Measurements from ENCODE around the gene ST6GAL1. TPM values are rescaled to one million over a fixed set of nuclear protein-coding genes. Genes with fewer than 3 reads are reported as not detected.
A peak's percentile ranks its signal among the peaks of the same experiment; 100 is the strongest.
"Not testable (repeated sequence)": the region's sequence is repeated elsewhere in the genome, so short reads cannot be mapped to it uniquely, and the experiment has no call there.

Gene ST6GAL1
- total RNA-seq, 2 experiments from 2014 or later, result 99.1 to 109 TPM

DNA sequence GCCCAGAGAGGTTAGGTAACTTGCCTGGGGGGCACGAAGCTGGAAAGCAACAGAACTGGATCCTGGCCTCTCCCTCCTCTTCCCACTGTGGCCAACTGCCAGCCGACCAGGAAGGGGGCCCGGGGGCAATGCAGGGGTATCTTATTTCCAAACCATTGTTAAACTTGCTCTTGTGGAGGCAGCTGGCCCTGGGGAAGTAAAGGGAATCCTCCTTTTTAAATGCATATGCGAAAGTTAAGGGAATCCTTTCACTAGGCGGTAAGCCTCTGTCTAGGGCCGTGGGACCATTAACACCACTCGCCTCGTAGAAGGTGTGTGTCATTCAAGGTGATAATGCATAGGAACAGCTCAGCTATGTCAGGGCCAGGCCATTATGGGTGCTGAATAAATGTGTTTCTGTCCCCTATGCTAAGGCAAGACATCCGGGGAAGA, 68.6 kb downstream of the ST6GAL1 start:
- peaks cover 5% of the 10 kb centered on the region for H3K9me3 Mint-ChIP-seq (ENCODE audit: insufficient read depth)
- ATAC-seq (no peak), DNase-seq (no peak)
- H3K4me1 Mint-ChIP-seq (ENCODE audit: low read depth), result peaks cover 43% of the 10 kb centered on the region
- peaks cover 43% of the 10 kb centered on the region for H3K36me3 Mint-ChIP-seq (ENCODE audit: low read depth)
- POLR2A ChIA-PET, result interaction anchor here (0.7 to 3.8 kb wide), 2 partner anchors 18 to 28 kb away, joined by 7 to 26 read pairs; no protein-coding TSS in a partner anchor
- H3K27ac Mint-ChIP-seq, result no peak overlapping the region
- H3K4me3 Mint-ChIP-seq, result no peak overlapping the region
- H3K27me3 Mint-ChIP-seq (ENCODE audit: low read depth), result no peaks in the 10 kb centered on the region
- CTCF ChIA-PET, result interaction anchor here (0.9 to 1.3 kb wide), 2 partner anchors 140 to 166 kb away, joined by 4 to 5 read pairs; partner anchors contain the start of gene RPL39L

DNA sequence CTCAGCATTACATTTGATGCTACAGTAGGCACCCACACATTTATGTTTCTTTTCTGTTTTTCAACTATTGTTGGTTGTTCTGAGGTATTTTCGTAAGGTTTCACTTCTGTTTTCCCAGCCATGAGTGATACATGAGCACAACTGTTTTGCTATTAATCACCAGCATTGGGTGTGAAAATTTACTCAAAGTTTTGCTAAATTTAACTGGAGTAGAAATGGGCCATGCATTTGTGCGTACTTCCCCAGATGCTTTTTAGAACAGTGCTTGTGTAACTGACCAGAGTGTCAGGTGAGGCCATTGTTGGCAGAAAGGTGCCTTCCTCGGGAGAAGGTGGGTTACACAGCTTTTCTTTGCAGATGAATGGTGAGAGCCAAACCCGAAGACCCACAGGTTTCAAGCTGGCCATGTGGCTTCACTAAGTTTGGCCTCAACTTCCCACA, 70.4 kb downstream of the ST6GAL1 start:
- Mint-ChIP-seq H3K27ac (peak overlapping the region; percentile 73), H3K4me3 (no peak overlapping the region), H3K27me3 (ENCODE audit: low read depth) (no peaks in the 10 kb centered on the region), H3K9me3 (ENCODE audit: insufficient read depth) (peaks cover 19% of the 10 kb centered on the region), H3K36me3 (ENCODE audit: low read depth) (peaks cover 53% of the 10 kb centered on the region), H3K4me1 (ENCODE audit: low read depth) (peaks cover 57% of the 10 kb centered on the region)
- CTCF ChIA-PET, result interaction anchor here (1.4 kb wide), 1 partner anchor 139 kb away, joined by 6 read pairs; the partner anchor contains the start of gene RPL39L
- POLR2A ChIA-PET, result interaction anchor here (3.8 kb wide), 1 partner anchor 26 kb away, joined by 26 read pairs; no protein-coding TSS in a partner anchor
- DNase-seq (no peak), ATAC-seq (peak; percentile 65)

DNA sequence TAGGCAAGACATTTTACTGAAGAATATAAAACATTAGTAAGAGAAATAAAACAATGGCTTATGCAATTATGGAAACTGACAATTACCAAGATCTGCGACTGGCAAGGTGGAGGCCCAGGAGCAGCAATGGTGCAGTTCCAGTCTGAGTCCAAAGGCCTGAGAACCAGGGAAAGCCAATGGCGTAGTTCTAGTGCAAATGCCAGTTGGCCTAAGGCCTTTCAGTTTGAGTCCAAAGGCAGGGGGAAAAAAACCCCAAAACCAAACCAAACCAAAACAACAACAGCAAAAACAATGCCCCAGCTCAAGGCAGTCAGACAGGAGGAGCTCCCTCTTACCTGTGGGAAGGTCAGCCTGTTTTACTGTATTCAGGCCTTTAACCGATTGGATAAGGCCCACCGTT, 72.6 kb downstream of the ST6GAL1 start:
- H3K4me1 Mint-ChIP-seq (ENCODE audit: low read depth), result peaks cover 73% of the 10 kb centered on the region
- H3K27ac Mint-ChIP-seq, result no peak overlapping the region
- no peaks in the 10 kb centered on the region for H3K27me3 Mint-ChIP-seq (ENCODE audit: low read depth)
- H3K9me3 Mint-ChIP-seq (ENCODE audit: insufficient read depth), result peaks cover 20% of the 10 kb centered on the region
- ChIA-PET POLR2A (no interaction called here), CTCF (interaction anchor here (1.2 to 1.6 kb wide), 3 partner anchors 17 to 29 kb away, joined by 3 to 6 read pairs (median 3); no protein-coding TSS in a partner anchor)
- H3K36me3 Mint-ChIP-seq (ENCODE audit: low read depth), result peaks cover 69% of the 10 kb centered on the region
- no peak for DNase-seq
- no peak for ATAC-seq
- no peak overlapping the region for H3K4me3 Mint-ChIP-seq

DNA sequence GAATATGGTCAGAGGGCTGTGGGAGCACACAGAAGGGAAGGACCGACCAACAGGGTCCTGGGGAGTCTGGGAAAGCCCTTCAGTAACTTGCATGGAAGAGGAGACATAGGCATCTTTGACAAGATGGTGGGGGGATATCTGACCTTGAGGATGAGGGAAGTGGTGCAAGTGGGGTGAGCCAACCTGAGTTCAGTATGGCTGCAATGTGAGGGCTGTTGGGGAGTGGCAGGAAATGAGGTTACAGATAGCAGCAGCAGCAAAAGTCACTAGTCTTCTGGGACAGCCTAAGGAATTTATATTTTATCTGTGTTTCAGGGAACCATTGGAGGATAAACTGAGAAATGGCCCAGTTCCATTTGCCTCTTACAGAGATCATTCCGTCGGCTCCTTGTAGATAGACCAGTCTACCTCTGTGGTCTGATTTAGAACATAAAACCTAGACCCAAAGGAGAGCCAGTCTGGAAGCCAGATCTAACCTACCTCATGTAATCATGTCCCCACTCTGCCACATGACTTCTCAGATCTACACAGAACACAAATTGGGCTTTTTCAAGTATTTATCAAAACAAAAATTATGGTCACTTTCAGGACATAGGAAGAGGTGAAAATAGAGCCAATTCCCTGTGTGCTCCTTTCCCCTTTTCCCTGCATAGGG, 75.6 kb downstream of the ST6GAL1 start:
- peak; percentile 69 for ATAC-seq
- H3K4me1 Mint-ChIP-seq (ENCODE audit: low read depth), result peaks cover 69% of the 10 kb centered on the region
- ChIA-PET POLR2A (interaction anchor here (1.5 kb wide), 1 partner anchor 22 kb away, joined by 8 read pairs; no protein-coding TSS in a partner anchor), CTCF (interaction anchor here (1.0 to 2.3 kb wide), 4 partner anchors 12 to 107 kb away, joined by 3 to 14 read pairs (median 4); no protein-coding TSS in a partner anchor)
- peak overlapping the region; percentile 88 for H3K27ac Mint-ChIP-seq
- peaks cover 20% of the 10 kb centered on the region for H3K9me3 Mint-ChIP-seq (ENCODE audit: insufficient read depth)
- peak; percentile 61 for DNase-seq
- no peaks in the 10 kb centered on the region for H3K27me3 Mint-ChIP-seq (ENCODE audit: low read depth)
- peaks cover 67% of the 10 kb centered on the region for H3K36me3 Mint-ChIP-seq (ENCODE audit: low read depth)
- H3K4me3 Mint-ChIP-seq, result peak overlapping the region; percentile 30

DNA sequence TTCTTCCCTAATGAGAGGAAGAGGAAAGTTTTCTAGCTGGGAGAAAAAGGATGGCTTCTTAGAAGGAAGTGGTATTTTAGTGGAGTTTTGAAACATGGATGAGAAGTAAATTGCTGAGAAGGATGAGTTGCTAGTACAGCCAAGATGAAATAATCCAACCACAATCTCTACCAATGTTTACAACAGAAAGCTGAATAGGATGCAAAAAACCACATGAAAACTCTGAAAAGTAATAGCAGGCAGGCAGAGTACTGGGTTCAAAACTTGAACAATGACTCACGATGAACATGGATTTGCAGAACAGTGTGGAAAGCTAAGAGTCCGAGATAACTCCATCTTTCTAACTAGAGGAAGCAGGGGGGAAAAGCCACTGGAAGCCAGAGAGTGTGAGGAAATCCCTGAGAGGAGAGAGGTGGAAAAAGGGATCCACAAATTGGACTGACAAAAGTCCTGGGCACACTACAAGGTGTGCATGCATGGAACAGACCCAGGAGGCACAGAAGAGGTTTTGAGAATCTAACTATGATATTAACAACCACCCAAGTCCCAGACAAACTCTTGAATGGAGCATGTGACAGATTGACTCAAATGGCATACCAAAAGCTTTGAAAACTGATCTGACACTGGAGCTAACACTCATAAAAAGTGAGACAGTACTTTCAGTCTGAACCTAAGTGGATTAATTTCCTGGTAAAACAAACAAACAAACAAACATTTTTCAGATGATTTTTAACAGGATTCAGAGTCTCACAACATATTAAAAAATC, 76.7 kb downstream of the ST6GAL1 start:
- H3K27ac Mint-ChIP-seq, result peak overlapping the region; percentile 57
- ATAC-seq (peak; percentile 50), DNase-seq (no peak)
- POLR2A ChIA-PET, result interaction anchor here (0.6 to 1.5 kb wide), 5 partner anchors 18 to 76 kb away, joined by 3 to 8 read pairs (median 4); partner anchors contain the start of gene ST6GAL1
- H3K27me3 Mint-ChIP-seq (ENCODE audit: low read depth), result no peaks in the 10 kb centered on the region
- peaks cover 20% of the 10 kb centered on the region for H3K9me3 Mint-ChIP-seq (ENCODE audit: insufficient read depth)
- H3K4me3 Mint-ChIP-seq, result peak overlapping the region; percentile 2
- CTCF ChIA-PET, result interaction anchor here (1.0 to 1.3 kb wide), 4 partner anchors 13 to 157 kb away, joined by 3 to 6 read pairs (median 3); no protein-coding TSS in a partner anchor
- H3K36me3 Mint-ChIP-seq (ENCODE audit: low read depth), result peaks cover 66% of the 10 kb centered on the region
- peaks cover 70% of the 10 kb centered on the region for H3K4me1 Mint-ChIP-seq (ENCODE audit: low read depth)

DNA sequence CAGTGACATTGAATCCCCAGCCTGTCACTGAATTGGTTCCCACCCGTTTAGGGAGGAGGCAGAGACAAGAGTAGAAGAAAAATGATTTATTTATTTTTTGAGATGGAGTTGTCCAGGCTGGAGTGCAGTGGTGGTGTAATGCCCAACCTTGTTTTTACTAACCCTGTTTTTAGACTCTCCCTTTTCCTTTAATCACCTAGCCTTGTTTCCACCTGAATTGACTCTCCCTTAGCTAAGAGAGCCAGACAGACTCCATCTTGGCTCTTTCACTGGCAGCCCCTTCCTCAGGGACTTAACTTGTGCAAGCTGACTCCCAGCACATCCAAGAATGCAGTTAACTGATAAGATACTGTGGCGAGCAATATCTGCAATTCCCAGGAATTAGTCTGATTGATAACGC, 80.1 kb downstream of the ST6GAL1 start:
- DNase-seq; H3K27me3 Mint-ChIP-seq (ENCODE audit: low read depth); CTCF ChIA-PET; H3K4me3 Mint-ChIP-seq; ATAC-seq; POLR2A ChIA-PET; H3K9me3 Mint-ChIP-seq (ENCODE audit: insufficient read depth); H3K27ac Mint-ChIP-seq: not testable (repeated sequence)
- peaks cover 67% of the 10 kb centered on the region for H3K4me1 Mint-ChIP-seq (ENCODE audit: low read depth)
- peaks cover 66% of the 10 kb centered on the region for H3K36me3 Mint-ChIP-seq (ENCODE audit: low read depth)

DNA sequence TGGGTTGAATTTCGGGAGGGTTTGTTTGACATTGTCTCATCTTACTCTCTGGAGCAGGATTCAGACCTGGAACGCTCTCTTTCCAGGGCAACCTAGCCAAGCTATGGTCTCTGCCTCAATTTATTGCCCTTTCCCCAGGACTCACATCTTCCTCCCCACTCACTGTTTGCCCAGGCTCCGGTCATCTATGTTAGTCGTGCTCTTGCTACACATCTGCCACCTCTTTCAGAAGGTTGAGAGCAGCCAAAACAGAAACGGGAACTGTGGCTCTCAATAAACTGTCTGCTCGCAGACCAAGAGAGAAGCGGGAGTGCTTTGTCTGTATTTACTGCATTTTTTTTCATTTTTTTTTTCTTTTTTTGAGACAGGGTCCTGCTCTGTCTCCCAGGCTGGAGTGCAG, 81.6 kb downstream of the ST6GAL1 start:
- H3K27ac Mint-ChIP-seq, result peak overlapping the region; percentile 5
- H3K4me3 Mint-ChIP-seq, result no peak overlapping the region

DNA sequence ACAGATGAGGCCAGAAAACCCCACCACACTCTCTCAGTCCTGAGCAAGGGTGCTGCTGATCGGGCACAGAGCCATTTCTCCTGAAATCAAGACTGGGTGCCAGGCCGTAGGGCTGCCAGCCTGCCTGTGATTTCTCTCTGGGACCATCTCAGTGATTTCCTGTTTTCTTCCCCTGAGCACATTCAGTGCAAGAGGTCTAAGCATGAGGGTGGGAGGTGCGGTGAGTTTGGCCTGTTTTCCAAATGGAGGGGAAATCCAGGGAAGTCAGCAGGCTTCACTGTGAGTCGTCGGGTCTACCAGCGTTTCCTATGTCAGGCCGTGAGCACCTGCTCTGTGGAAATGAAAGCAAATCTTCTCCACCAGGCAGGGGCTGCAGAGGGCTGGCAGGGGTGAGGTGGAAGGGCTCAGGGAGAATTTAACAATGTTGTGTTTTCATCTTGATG, 82.3 kb downstream of the ST6GAL1 start:
- Mint-ChIP-seq H3K4me1 (ENCODE audit: low read depth) (peaks cover 61% of the 10 kb centered on the region), H3K27ac (peak overlapping the region; percentile 91), H3K36me3 (ENCODE audit: low read depth) (peaks cover 60% of the 10 kb centered on the region), H3K27me3 (ENCODE audit: low read depth) (no peaks in the 10 kb centered on the region), H3K9me3 (ENCODE audit: insufficient read depth) (no peaks in the 10 kb centered on the region), H3K4me3 (peak overlapping the region; percentile 60)
- ATAC-seq (peak; percentile 88), DNase-seq (peak; percentile 63)
- CTCF ChIA-PET, result interaction anchor here (1.4 to 1.6 kb wide), 2 partner anchors 8 to 15 kb away, joined by 3 to 4 read pairs; no protein-coding TSS in a partner anchor
- POLR2A ChIA-PET, result interaction anchor here (1.4 kb wide), 1 partner anchor 14 kb away, joined by 14 read pairs; no protein-coding TSS in a partner anchor

More for the DNA sequence above, 81.6 kb downstream of the ST6GAL1 start:
- DNase-seq (no peak), ATAC-seq (no peak)
- no peaks in the 10 kb centered on the region for H3K27me3 Mint-ChIP-seq (ENCODE audit: low read depth)
- ChIA-PET POLR2A (interaction anchor here (1.3 kb wide), 1 partner anchor 14 kb away, joined by 5 read pairs; no protein-coding TSS in a partner anchor), CTCF (interaction anchor here (0.8 kb wide), 1 partner anchor 10 kb away, joined by 3 read pairs; no protein-coding TSS in a partner anchor)
- H3K9me3 Mint-ChIP-seq (ENCODE audit: insufficient read depth), result no peaks in the 10 kb centered on the region
- H3K4me1 Mint-ChIP-seq (ENCODE audit: low read depth), result peaks cover 67% of the 10 kb centered on the region
- peaks cover 65% of the 10 kb centered on the region for H3K36me3 Mint-ChIP-seq (ENCODE audit: low read depth)

DNA sequence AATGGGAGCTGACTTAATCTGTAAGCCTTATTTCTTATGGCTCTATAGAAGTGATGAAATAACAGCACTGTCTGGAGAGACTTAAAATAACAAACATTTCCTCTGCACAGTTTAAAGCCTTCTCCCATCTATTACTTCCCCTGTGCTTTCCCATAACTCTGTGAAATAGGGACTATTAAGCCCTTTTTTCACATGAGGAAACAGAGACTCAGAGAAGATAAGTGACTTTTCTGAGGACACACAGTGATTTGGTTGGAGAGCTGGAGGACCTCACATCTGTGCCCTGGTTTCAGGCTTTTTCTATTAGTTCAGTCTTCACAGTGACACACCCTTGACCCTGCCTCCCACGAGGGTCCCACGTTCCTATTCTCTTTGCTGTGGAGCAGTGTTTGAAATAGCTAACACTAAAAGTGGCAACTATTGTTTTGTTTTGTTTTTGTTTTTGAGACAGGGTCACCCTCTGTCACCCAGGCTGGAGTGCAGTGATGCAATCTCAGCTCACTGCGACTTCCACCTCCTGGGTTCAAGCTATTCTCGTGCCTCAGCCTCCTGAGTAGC, 82.9 kb downstream of the ST6GAL1 start:
- no peaks in the 10 kb centered on the region for H3K27me3 Mint-ChIP-seq (ENCODE audit: low read depth)
- peaks cover 57% of the 10 kb centered on the region for H3K36me3 Mint-ChIP-seq (ENCODE audit: low read depth)
- peak; percentile 9 for DNase-seq
- no peak for ATAC-seq
- peak overlapping the region; percentile 91 for H3K27ac Mint-ChIP-seq
- CTCF ChIA-PET, result interaction anchor here (1.1 to 1.6 kb wide), 3 partner anchors 8 to 28 kb away, joined by 3 to 4 read pairs (median 3); no protein-coding TSS in a partner anchor
- POLR2A ChIA-PET, result interaction anchor here (1.4 kb wide), 1 partner anchor 14 kb away, joined by 14 read pairs; no protein-coding TSS in a partner anchor
- peaks cover 55% of the 10 kb centered on the region for H3K4me1 Mint-ChIP-seq (ENCODE audit: low read depth)
- no peaks in the 10 kb centered on the region for H3K9me3 Mint-ChIP-seq (ENCODE audit: insufficient read depth)
- H3K4me3 Mint-ChIP-seq, result no peak overlapping the region

DNA sequence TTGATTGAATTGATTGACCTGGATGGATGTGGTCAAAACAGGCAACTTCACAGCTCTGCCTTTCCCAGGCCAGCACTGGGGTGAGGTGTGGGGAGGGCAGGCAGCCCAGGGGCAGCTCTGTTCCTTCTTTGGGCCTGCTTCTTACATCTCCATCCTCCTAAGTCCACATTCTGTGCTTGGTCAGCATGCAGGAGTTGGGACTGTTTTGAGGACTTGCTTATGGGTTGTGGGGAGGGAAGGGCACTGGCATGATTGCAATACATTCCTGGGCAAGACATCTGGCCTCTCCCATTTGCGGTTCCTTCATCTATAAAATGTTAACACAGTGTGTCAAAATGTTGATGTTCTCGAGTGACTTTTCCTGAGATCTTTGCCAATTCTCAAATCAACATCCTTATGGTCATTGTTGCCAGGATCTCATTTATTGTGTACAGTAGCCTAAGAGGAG, 84.1 kb downstream of the ST6GAL1 start:
- peaks cover 56% of the 10 kb centered on the region for H3K4me1 Mint-ChIP-seq (ENCODE audit: low read depth)
- ATAC-seq (no peak), DNase-seq (no peak)
- CTCF ChIA-PET, result interaction anchor here (1.6 kb wide), 1 partner anchor 13 kb away, joined by 4 read pairs; no protein-coding TSS in a partner anchor
- peaks cover 54% of the 10 kb centered on the region for H3K36me3 Mint-ChIP-seq (ENCODE audit: low read depth)
- H3K27me3 Mint-ChIP-seq (ENCODE audit: low read depth), result no peaks in the 10 kb centered on the region
- H3K27ac Mint-ChIP-seq, result no peak overlapping the region
- H3K4me3 Mint-ChIP-seq, result no peak overlapping the region
- H3K9me3 Mint-ChIP-seq (ENCODE audit: insufficient read depth), result no peaks in the 10 kb centered on the region
- POLR2A ChIA-PET, result no interaction called here
